Measurements from ENCODE around the gene CCL7.

Gene CCL7

DNA sequence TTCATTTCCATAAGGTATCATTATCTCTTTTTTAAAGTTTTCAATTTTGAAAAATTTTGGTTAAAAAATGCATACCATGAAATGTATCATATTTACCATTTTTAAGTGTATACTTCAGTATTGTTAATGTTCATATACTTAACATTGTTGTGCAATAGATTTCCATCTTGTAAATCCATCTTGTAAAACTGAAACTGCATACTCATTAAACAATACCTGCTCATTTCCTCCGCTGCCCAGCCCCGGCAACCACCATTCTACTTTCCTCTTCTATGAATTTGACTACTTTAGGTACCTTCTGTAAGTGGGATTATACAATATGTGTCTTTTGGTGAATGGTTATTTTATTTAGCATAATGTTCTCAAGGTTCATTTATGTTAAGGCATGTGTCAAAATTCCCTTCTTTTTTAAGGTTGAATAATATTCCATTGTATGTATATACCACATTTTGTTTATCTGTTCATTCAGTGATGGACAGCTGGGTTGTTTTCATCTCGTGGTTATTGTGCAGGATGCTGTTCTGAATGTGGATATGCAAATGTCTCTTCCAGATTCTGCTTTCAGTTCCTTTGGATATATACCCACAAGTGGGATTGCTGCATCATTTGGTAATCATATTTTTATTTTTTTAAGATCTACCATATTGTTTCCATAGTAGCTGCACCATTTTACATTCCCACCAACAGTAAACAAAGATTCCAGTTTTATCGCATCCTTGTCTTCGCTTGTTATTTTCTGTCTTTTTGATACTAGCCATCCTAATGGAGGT lies 8.3 kb upstream of the CCL7 start:
- TF ChIP-seq, protein P1, sequence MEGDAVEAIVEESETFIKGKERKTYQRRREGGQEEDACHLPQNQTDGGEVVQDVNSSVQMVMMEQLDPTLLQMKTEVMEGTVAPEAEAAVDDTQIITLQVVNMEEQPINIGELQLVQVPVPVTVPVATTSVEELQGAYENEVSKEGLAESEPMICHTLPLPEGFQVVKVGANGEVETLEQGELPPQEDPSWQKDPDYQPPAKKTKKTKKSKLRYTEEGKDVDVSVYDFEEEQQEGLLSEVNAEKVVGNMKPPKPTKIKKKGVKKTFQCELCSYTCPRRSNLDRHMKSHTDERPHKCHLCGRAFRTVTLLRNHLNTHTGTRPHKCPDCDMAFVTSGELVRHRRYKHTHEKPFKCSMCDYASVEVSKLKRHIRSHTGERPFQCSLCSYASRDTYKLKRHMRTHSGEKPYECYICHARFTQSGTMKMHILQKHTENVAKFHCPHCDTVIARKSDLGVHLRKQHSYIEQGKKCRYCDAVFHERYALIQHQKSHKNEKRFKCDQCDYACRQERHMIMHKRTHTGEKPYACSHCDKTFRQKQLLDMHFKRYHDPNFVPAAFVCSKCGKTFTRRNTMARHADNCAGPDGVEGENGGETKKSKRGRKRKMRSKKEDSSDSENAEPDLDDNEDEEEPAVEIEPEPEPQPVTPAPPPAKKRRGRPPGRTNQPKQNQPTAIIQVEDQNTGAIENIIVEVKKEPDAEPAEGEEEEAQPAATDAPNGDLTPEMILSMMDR (IDR thresholded peaks at IDR 0.05): no peak
- H3K36me3 ChIP-seq: no peaks in the 10 kb centered on the region
- no peak for DNase-seq
- H3K4me3 ChIP-seq: no peak overlapping the region
- H3K27ac ChIP-seq: no peak overlapping the region
- H3K9me3 ChIP-seq: no peaks in the 10 kb centered on the region
- H3K27me3 ChIP-seq: no peaks in the 10 kb centered on the region
- H3K4me1 ChIP-seq: peaks cover 0 to 10% (median 7%) of the 10 kb centered on the region in 4 donors
- intact Hi-C loops (cut with DNase I; ENCODE audit: low total_unique reads): no loop called here

DNA sequence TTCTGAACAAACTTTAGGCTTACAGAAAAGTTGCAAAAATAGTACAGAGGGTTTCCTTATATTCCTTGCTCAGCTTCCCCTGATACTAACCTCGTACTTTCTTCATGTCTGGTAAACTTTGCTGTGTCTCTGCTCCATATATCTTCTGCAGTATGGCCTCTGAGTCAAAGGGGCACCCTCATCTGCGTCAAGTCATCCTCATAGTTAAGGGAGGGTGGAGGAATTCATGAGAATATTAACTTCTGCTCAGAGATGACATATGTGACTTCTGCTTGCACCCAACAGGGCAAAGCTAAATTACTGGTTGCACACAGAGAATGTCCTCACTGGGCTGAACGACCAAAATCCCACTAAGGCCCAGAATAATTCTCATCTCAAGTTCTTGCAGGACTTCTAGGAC lies 4.3 kb upstream of the CCL7 start:
- no peak for DNase-seq
- Histone ChIP-seq H3K27me3 (no peaks in the 10 kb centered on the region), H3K9me3 (no peaks in the 10 kb centered on the region), H3K4me3 (no peak overlapping the region), H3K27ac (no peak overlapping the region), H3K36me3 (no peaks in the 10 kb centered on the region), H3K4me1 (no peaks in the 10 kb centered on the region)
- TF ChIP-seq, protein P1 (IDR thresholded peaks at IDR 0.05): no peak
- intact Hi-C loops (cut with DNase I; ENCODE audit: low total_unique reads): no loop called here

DNA sequence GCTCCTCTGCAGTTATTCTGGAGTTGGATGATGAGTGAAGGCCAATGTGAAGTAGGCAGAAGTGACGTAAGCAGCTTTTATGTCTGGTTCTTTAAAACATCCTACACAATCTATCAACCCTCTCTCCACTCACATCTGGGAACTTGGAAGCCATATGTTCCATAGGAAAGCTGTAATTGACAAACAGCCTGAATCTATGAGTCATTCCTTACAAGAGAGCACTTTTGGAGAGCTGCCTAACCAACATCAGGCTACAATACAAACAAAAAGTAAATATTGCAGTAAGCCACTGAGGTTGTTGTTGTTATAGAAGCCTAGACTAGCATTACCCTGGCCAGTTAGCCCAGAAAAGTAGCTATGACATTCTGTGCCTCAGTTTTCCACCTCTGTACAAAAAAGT lies 5.9 kb downstream of the CCL7 start:
- no peaks in the 10 kb centered on the region for H3K9me3 ChIP-seq
- H3K4me1 ChIP-seq: no peaks in the 10 kb centered on the region
- intact Hi-C loops (cut with DNase I; ENCODE audit: low total_unique reads): no loop called here
- H3K36me3 ChIP-seq: no peaks in the 10 kb centered on the region
- TF ChIP-seq, protein P1 (IDR thresholded peaks at IDR 0.05): no peak
- H3K27ac ChIP-seq: no peak overlapping the region
- H3K4me3 ChIP-seq: no peak overlapping the region
- H3K27me3 ChIP-seq: no peaks in the 10 kb centered on the region
- no peak for DNase-seq

DNA sequence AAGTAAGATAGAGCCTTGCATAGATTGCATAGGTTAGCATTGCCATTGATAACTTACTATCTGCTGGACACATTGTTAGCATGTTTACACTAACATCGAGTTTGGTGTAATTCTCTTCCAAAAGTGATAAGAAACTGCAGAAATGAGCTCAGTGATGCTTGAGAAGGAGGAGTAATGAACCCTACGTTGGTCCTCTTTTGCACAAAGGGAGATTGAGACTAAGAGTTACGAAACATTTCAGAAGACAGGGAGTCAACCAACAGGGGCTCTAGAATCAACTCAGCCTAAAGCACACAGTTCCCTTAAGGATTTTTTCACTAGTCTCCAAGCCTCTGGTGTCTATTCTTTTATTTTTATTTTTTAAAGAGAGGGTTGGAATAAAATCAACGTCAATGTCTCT lies 6.8 kb downstream of the CCL7 start:
- no peak overlapping the region for H3K27ac ChIP-seq
- DNase-seq: no peak
- no peak overlapping the region for H3K4me3 ChIP-seq
- TF ChIP-seq, protein P1 (IDR thresholded peaks at IDR 0.05): no peak
- no peaks in the 10 kb centered on the region for H3K36me3 ChIP-seq
- H3K9me3 ChIP-seq: no peaks in the 10 kb centered on the region
- no peaks in the 10 kb centered on the region for H3K4me1 ChIP-seq
- H3K27me3 ChIP-seq: no peaks in the 10 kb centered on the region
- intact Hi-C loops (cut with DNase I; ENCODE audit: low total_unique reads): no loop called here

DNA sequence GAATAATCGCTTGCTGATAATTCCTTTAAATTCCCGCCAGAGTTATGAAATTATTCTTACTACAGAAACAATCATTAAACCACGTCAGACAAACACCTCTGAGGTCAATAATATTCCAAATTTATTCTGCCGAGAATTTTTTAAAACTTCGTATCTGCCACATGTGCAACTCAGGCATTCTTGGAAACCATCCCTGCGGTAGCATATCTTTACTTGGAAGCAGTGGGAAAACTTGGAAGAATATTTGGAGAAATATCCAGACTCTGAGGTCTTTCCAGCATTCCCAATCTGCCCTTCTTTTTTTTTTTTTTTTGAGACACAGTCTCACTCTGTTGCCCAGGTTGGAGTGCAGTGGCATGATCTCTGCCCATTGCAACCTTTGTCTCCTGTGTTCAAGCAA lies 13.6 kb downstream of the CCL7 start:
- intact Hi-C loops (cut with DNase I; ENCODE audit: low total_unique reads): no loop called here

More for the DNA sequence above, 13.6 kb downstream of the CCL7 start:
- H3K27ac ChIP-seq: no peak overlapping the region
- H3K4me3 ChIP-seq: no peak overlapping the region
- no peak for DNase-seq
- no peaks in the 10 kb centered on the region for H3K9me3 ChIP-seq
- TF ChIP-seq, protein P1 (IDR thresholded peaks at IDR 0.05): no peak
- no peaks in the 10 kb centered on the region for H3K36me3 ChIP-seq
- peaks cover 0 to 5% (median 0%) of the 10 kb centered on the region in 4 donors for H3K4me1 ChIP-seq
- no peaks in the 10 kb centered on the region for H3K27me3 ChIP-seq
